ENCODE measurements around the gene TBX10.

TBX10 gene

DNA sequence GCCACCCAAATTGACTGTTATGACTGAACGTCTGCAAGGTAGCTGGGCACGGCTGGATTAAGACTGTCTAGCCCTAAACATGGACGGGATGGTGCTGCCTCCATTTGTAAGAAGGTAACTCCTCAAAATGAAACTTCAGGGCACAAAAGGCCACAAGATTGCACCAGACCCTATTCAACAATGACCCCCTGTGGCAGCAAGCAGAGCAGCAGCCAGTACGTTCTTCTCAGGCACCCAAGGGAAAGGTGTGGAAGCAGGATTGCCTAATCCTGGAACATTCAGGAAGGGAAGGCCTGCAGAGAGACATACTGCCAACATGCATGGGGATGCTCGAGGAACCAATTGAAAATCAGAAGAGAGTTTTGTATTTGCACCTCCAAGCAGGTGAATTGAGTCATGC is 4.5 kb upstream of the TBX10 start:
- Histone ChIP-seq H3K4me2 (ENCODE audit: low read length) (no peak overlapping the region), H2BK12ac (ENCODE audit: low read length) (no peak overlapping the region), H3K4ac (ENCODE audit: low read depth, low read length) (no peak overlapping the region), H3K79me2 (ENCODE audit: control insufficient read depth, insufficient read depth, low read length, poor library complexity) (no peaks in the 10 kb centered on the region), H4K12ac (ENCODE audit: low read depth, low read length) (no peak overlapping the region), H3K9me3 (ENCODE audit: insufficient read depth, low read depth, low read length) (peaks cover 5% of the 10 kb centered on the region), H3K27me3 (ENCODE audit: insufficient read depth, low read length) (no peaks in the 10 kb centered on the region), H4K91ac (ENCODE audit: low read depth, low read length) (no peak overlapping the region), H3K4me1 (ENCODE audit: control insufficient read depth in 1 of 2, insufficient read depth in 2 of 2, low read length in 2 of 2) (no peaks in the 10 kb centered on the region), H3K9ac (ENCODE audit: low read length) (no peak overlapping the region), H2BK5ac (ENCODE audit: low read depth, low read length, poor library complexity) (no peak overlapping the region), H3K18ac (ENCODE audit: low read length) (no peak overlapping the region), H3K23ac (ENCODE audit: low read length) (no peak overlapping the region), H3K14ac (ENCODE audit: low read length) (no peak overlapping the region), H3K4me3 (ENCODE audit: low read depth, low read length) (no peak overlapping the region), H3K27ac (ENCODE audit: low read depth, low read length) (no peak overlapping the region), H3K36me3 (ENCODE audit: control insufficient read depth in 1 of 2, insufficient read depth in 2 of 2, low read length in 2 of 2) (no peaks in the 10 kb centered on the region), H4K8ac (ENCODE audit: low read depth, low read length) (no peak overlapping the region), H2BK120ac (ENCODE audit: insufficient read depth, low read length, poor library complexity) (no peak overlapping the region), H2AFZ (ENCODE audit: insufficient read depth, low read length, poor library complexity) (no peak overlapping the region), H2AK5ac (ENCODE audit: low read length) (no peak overlapping the region), H3K79me1 (ENCODE audit: low read length) (no peaks in the 10 kb centered on the region)
- peak in 1 of 2 donors; percentile 47 for DNase-seq
- no CpG with 5 or more reads among the region's 5 CpGs for WGBS (ENCODE audit: extremely low coverage, insufficient coverage, insufficient read length)

GRCh38 chr11:67642173-67643120 is 2.9 kb upstream of the TBX10 start:
- Histone ChIP-seq H3K27ac (ENCODE audit: low read depth, low read length) (no peak overlapping the region), H3K9ac (ENCODE audit: low read length) (no peak overlapping the region), H3K4ac (ENCODE audit: low read depth, low read length) (no peak overlapping the region), H2BK5ac (ENCODE audit: low read depth, low read length, poor library complexity) (no peak overlapping the region), H3K36me3 (ENCODE audit: control insufficient read depth in 1 of 2, insufficient read depth in 2 of 2, low read length in 2 of 2) (no peaks in the 10 kb centered on the region), H3K27me3 (ENCODE audit: insufficient read depth, low read length) (no peaks in the 10 kb centered on the region), H4K8ac (ENCODE audit: low read depth, low read length) (no peak overlapping the region), H2BK120ac (ENCODE audit: insufficient read depth, low read length, poor library complexity) (no peak overlapping the region), H2BK12ac (ENCODE audit: low read length) (no peak overlapping the region), H3K4me2 (ENCODE audit: low read length) (no peak overlapping the region), H3K79me2 (ENCODE audit: control insufficient read depth, insufficient read depth, low read length, poor library complexity) (no peaks in the 10 kb centered on the region), H3K79me1 (ENCODE audit: low read length) (no peaks in the 10 kb centered on the region), H3K4me1 (ENCODE audit: control insufficient read depth in 1 of 2, insufficient read depth in 2 of 2, low read length in 2 of 2) (no peaks in the 10 kb centered on the region), H4K12ac (ENCODE audit: low read depth, low read length) (no peak overlapping the region), H3K23ac (ENCODE audit: low read length) (no peak overlapping the region), H3K4me3 (ENCODE audit: low read depth, low read length) (no peak overlapping the region), H4K91ac (ENCODE audit: low read depth, low read length) (no peak overlapping the region), H2AK5ac (ENCODE audit: low read length) (no peak overlapping the region), H3K9me3 (ENCODE audit: insufficient read depth, low read depth, low read length) (peaks cover 8% of the 10 kb centered on the region), H2AFZ (ENCODE audit: insufficient read depth, low read length, poor library complexity) (no peak overlapping the region), H3K18ac (ENCODE audit: low read length) (no peak overlapping the region), H3K14ac (ENCODE audit: low read length) (no peak overlapping the region)
- DNase-seq, result no peak
- WGBS (ENCODE audit: extremely low coverage, insufficient coverage, insufficient read length), result no CpG with 5 or more reads among the region's 15 CpGs

DNA sequence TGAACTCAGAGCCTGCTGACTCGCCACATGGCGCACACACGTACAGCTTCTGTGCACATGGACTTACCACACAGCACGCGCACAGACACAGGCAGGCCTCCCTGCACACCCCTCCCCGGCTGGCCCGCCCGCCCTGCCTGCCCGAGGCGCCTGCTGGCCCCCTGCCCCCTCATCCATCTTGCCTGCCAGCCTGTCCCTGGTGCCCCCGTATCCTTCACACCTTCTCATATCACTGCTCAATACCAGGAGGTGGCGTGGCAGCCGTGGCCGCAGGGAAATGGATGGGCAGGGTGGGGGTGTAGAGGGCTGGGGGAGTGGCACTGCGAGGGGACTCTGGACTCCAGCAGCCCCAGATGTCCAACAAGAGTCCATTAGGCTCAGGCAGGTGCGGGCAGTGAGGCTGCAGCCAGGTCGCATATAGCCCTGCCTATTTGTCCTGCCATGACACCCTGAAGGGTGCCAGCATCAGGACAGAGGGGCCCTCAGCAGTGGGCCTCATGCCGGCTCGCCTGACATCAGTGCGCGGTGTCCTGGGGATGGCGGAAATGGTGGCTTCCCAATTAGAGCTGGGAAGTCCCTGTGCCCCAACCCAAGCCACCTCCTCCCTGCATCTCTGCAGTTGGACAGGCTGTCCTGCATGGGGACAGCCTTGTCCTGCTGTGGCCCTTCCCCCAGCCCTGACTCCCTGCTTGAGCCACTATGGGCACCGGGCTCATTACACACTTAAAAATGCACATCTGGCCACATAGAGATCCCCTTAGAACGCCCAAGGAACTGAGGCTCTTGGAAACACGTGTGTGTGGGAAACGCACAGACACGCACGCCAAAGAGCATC is 2.0 kb upstream of the TBX10 start:
- Histone ChIP-seq H2BK5ac (ENCODE audit: low read depth, low read length, poor library complexity) (no peak overlapping the region), H3K23ac (ENCODE audit: low read length) (no peak overlapping the region), H3K18ac (ENCODE audit: low read length) (no peak overlapping the region), H2AK5ac (ENCODE audit: low read length) (no peak overlapping the region), H2BK120ac (ENCODE audit: insufficient read depth, low read length, poor library complexity) (no peak overlapping the region), H4K91ac (ENCODE audit: low read depth, low read length) (no peak overlapping the region), H3K4me3 (ENCODE audit: low read depth, low read length) (no peak overlapping the region), H3K79me2 (ENCODE audit: control insufficient read depth, insufficient read depth, low read length, poor library complexity) (no peaks in the 10 kb centered on the region), H3K27ac (ENCODE audit: low read depth, low read length) (no peak overlapping the region), H2BK12ac (ENCODE audit: low read length) (no peak overlapping the region), H3K9me3 (ENCODE audit: insufficient read depth, low read depth, low read length) (peaks cover 8% of the 10 kb centered on the region), H3K27me3 (ENCODE audit: insufficient read depth, low read length) (no peaks in the 10 kb centered on the region), H4K8ac (ENCODE audit: low read depth, low read length) (no peak overlapping the region), H3K14ac (ENCODE audit: low read length) (no peak overlapping the region), H4K12ac (ENCODE audit: low read depth, low read length) (no peak overlapping the region), H3K79me1 (ENCODE audit: low read length) (no peaks in the 10 kb centered on the region), H2AFZ (ENCODE audit: insufficient read depth, low read length, poor library complexity) (no peak overlapping the region), H3K9ac (ENCODE audit: low read length) (no peak overlapping the region), H3K4me1 (ENCODE audit: control insufficient read depth in 1 of 2, insufficient read depth in 2 of 2, low read length in 2 of 2) (no peaks in the 10 kb centered on the region), H3K4me2 (ENCODE audit: low read length) (no peak overlapping the region), H3K4ac (ENCODE audit: low read depth, low read length) (no peak overlapping the region), H3K36me3 (ENCODE audit: control insufficient read depth in 1 of 2, insufficient read depth in 2 of 2, low read length in 2 of 2) (no peaks in the 10 kb centered on the region)
- DNase-seq, result no peak
- no CpG with 5 or more reads among the region's 28 CpGs for WGBS (ENCODE audit: extremely low coverage, insufficient coverage, insufficient read length)

GRCh38 chr11:67640758-67641337 is 1.3 kb upstream of the TBX10 start:
- Histone ChIP-seq H2AK5ac (ENCODE audit: low read length) (no peak overlapping the region), H4K8ac (ENCODE audit: low read depth, low read length) (no peak overlapping the region), H2BK5ac (ENCODE audit: low read depth, low read length, poor library complexity) (no peak overlapping the region), H3K4me1 (ENCODE audit: control insufficient read depth in 1 of 2, insufficient read depth in 2 of 2, low read length in 2 of 2) (no peaks in the 10 kb centered on the region), H3K9me3 (ENCODE audit: insufficient read depth, low read depth, low read length) (peaks cover 8% of the 10 kb centered on the region), H2AFZ (ENCODE audit: insufficient read depth, low read length, poor library complexity) (no peak overlapping the region), H3K4me2 (ENCODE audit: low read length) (no peak overlapping the region), H4K91ac (ENCODE audit: low read depth, low read length) (no peak overlapping the region), H3K4me3 (ENCODE audit: low read depth, low read length) (no peak overlapping the region), H3K27me3 (ENCODE audit: insufficient read depth, low read length) (no peaks in the 10 kb centered on the region), H2BK12ac (ENCODE audit: low read length) (no peak overlapping the region), H2BK120ac (ENCODE audit: insufficient read depth, low read length, poor library complexity) (no peak overlapping the region), H4K12ac (ENCODE audit: low read depth, low read length) (no peak overlapping the region), H3K79me1 (ENCODE audit: low read length) (no peaks in the 10 kb centered on the region), H3K18ac (ENCODE audit: low read length) (no peak overlapping the region), H3K9ac (ENCODE audit: low read length) (no peak overlapping the region), H3K23ac (ENCODE audit: low read length) (no peak overlapping the region), H3K4ac (ENCODE audit: low read depth, low read length) (no peak overlapping the region), H3K14ac (ENCODE audit: low read length) (no peak overlapping the region), H3K27ac (ENCODE audit: low read depth, low read length) (no peak overlapping the region), H3K79me2 (ENCODE audit: control insufficient read depth, insufficient read depth, low read length, poor library complexity) (no peaks in the 10 kb centered on the region), H3K36me3 (ENCODE audit: control insufficient read depth in 1 of 2, insufficient read depth in 2 of 2, low read length in 2 of 2) (no peaks in the 10 kb centered on the region)
- DNase-seq, result no peak
- WGBS (ENCODE audit: extremely low coverage, insufficient coverage, insufficient read length), result no CpG with 5 or more reads among the region's 12 CpGs
